HG03571 (cell line): ENCODE data around the gene ANAPC10.
"Not testable (repeated sequence)": the region's sequence is repeated elsewhere in the genome, so short reads cannot be mapped to it uniquely, and the experiment has no call there.

Experiments used
- ATAC-seq: cut with Tn5 transposase; IDR thresholded peaks from one replicate; pipeline ENCODE4 v1.9.1; 2021; ENCODE audit not compliant: unreplicated experiment

Gene ANAPC10, protein sequence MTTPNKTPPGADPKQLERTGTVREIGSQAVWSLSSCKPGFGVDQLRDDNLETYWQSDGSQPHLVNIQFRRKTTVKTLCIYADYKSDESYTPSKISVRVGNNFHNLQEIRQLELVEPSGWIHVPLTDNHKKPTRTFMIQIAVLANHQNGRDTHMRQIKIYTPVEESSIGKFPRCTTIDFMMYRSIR

DNA sequence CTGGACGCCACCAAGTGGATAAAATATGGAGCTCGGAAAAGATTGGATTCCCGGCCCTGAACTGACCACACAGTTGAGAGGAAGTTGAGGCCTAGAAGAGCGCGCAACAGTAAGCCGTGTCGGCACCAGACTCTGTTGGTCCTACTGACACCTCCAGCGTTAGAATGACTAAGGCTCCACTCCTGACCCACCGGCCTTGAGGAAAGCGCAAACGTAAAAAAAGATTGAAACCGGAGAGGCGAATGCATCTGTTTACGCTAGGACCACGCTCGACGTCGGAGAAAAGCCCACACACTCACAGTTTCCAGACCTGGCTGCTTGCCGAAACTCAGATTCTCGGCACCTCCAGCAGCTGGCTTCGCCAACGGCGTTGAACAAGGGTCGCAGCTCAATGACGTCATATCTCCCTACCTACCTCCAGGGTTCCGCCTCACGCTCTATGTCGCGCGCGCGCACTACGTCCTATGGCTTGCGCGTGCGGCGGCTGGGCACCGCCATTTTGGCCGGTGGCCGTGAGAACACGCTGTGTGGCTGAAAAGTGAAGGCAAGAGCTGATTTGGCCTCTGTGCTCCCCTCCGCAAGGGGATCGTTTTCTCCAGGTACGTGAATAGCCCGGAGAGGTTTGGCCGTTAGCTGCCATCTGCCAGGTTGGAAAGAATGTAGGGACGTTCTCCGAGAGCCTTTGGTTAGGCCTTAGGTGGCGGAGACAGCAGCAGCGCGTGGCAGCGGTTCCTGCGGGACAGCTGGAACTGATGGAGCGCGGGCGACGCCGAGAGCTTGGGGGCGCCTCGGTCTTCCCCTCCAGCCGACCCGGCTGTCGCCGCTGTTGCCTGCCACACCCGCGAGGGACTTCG lies at the start of gene ANAPC10, which contains the start of gene ABCE1:
TSS of gene ANAPC10 (minus strand) at position 376 of the 854 bp plus-strand sequence. CDS start 2,097 bp downstream, outside the sequence.
TSS of gene ABCE1 (plus strand) at position 491 of the 854 bp plus-strand sequence. CDS start 6,102 bp downstream, outside the sequence.
- ATAC-seq: peak; percentile 78

DNA sequence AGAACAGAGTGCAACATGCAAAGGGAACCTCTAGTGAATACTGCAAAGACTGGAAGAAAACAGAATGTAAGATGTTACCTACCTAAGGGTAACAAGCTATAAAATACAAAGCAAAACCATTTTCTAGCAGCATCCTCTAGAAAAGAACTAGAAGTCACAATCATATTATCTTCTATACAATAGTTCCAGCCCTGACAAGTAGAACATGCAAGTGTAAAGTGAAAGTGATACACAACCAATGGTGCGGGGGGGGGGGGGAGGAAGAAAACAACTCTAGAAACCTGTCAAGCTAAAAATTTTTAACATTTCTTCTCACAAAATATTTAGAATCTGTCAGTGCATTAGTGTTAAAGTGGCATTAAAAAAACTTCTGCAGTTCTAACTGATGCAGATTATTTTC lies 38.2 kb upstream of the ANAPC10 start:
- not testable (repeated sequence) for ATAC-seq

DNA sequence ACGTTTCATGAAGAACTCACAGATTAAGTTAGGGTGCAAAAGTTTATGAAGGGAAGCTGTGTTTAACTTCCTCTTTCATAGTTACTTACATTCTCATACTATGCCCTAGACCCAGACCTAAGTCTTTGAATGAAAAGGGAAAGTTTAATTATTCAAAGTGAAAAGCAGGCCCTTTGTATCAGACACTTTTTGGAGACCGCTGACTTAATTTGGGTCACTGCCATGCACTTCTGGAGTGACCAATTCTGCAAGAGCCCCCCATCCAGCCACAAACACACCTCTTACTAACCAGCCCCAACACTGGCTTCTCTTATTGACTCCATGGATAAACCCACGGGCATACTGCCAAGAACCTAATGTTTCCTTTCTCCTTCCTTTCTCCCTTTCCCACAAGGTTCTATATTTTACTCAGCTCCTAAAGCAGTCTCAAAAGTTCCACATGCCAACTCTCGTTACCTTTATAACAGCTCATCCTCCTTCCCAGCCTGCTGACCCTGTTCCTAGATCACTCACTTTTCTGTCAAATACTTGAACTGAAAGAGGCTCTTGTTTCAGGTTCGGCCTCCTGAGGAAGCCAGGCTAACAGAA lies 34.6 kb upstream of the ANAPC10 start:
- peak; percentile 75 for ATAC-seq

DNA sequence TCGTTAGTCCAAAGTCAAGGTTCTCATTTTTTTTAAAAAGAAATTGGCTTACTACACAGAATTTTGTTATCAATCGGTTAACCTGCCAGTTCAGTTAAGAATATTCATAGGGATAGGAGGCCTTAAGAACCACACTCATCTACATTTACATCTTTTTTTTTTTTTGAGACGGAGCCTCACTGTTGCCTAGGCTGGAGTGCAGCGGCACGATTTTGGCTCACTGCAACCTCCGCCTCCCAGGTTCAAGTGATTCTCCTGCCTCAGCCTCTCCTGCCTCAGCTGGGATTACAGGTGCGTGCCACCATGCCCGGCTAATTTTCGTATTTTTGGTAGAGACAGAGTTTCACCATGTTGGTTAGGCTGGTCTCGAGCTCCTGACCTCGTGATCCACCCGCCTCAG lies 33.9 kb upstream of the ANAPC10 start:
- no peak for ATAC-seq

DNA sequence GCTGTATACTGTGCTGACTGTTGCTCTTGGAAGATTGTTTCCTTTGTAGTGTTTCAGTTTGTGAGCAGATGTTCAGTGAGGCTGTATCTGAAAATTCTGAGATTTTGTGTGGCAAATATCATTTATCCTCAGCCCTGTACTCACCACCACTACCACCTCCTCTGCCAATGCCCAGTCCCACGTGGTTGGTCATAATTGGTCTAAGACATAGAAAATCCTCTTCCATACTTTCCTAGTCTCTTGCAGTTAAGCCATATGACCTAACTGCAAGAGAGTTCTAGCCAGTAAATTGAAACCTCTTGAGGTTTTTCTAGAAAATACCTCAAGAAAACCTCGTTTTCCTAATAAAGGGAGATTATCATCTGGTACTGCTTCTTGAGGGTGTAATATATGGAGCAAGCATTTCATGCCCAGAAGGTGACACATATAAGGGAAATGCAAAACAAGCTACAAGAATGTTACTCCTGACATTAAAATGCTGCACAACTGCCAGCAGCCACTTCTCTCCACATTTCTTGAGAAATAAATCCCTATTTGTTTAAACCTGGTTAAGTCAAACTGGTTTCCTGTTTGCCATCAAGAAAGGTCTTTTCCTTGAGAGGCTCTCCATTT lies 32.9 kb upstream of the ANAPC10 start:
- no peak for ATAC-seq

DNA sequence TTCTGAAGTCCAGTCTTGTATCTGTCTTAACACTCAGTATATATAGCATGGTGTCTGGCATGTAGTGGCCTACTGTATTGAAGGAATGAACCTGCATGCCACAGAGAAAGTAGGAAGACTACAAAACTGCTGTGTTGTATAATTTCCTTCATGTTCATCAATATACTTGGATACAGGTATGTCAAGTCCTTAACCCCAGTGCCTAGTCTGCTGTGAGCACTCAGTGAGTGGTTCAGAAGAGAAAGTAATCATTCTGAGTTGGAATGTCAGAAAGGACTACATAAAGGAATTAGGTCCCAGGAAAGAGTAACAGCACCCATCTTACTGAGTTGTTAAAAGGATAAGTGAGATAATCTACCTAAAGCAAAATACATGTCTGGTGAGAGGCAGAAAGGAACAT lies 32.1 kb upstream of the ANAPC10 start:
- ATAC-seq: no peak

DNA sequence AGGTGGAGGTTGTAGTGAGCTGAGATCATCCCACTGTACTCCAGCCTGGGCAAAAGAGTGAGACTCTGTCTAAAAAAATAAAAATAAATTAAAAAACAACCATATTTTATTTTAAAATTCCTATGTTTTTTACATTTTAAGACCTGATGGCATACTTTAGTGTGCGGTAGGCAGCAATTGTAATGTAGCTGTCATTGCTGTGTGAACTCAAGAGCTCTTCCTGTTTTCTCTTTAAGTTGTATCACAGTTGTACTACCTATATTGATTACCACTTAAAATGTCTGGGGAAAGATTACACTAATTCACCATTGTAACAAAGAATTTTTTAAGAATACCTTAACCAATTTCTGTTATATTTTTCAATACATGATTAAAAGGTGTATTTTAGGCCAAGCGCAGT lies 27.4 kb upstream of the ANAPC10 start:
- ATAC-seq: no peak

DNA sequence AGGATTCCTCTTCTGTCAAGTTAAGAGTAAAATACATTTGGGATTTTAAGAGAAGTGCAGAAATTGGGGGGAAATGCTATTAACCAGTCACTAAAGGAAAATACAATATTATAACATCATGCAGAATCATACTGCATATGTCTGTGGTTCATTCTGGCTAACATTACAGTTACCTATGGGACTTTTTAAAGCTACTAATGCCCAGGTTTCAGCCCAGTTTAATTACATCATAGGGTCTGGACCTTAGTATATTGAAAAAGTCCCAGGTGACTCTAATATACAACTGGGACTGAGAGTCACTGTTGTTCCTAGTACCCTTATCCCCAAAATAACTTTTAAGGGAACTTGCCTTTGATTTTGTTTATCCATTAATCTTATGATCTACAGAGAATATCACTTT lies 10.1 kb upstream of the ANAPC10 start:
- ATAC-seq: no peak

DNA sequence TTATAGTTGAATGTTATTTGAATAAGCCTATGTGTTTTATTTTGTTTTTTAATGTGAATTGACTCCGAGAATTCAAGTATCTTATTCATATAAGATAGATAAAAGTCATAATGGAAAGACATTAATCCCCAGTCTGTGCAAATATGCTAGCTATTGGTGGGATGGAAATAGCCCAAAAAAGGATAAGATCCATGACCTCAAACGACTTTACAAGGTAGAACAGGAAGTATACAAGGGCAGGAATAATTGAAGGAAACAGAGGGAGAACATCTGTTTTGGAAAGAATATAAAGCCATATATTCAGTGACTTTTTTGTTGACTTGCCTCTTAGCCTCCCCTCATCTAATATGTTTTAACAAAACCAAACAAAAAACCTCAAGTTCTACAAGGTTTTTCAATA lies 9.1 kb upstream of the ANAPC10 start:
- ATAC-seq: no peak

DNA sequence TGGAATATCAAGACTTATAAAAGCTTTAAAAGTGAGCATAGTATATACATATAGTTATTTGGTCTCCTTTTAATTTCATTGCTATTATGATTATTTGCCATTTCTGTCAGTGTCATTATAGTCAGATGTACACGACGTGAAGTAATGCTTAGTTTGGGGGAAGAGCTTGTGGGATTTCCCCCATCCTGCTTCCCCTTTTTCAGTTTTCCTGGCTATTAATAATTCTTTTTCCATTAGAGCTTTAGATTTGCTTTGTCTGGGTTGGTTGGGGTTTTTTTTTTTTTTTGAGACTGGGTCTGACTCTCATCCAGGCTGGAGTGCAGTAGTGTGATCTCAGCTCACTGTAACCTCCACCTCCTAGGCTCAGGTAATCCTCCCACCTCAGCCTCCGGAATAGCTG lies 5.5 kb upstream of the ANAPC10 start:
- ATAC-seq: no peak

DNA sequence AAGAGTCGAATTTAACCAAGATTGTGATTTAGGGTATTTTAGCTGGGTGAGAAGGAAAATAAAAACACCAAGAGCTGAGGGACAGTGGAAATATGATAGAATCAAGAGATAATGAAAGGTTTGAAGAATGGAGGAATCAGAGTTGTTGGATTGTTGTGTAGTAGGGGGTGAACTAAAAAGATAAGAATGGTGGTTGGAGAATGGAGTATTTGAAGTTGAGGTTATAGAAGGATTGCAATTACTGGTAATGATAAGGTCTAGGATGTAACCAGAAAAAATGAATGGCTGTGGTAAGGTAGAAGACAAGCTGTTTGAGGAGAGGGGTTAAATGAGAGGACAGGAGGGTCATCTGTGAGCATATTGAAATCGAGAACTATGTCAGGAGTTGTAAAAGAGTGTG lies 4.6 kb upstream of the ANAPC10 start:
- no peak for ATAC-seq

DNA sequence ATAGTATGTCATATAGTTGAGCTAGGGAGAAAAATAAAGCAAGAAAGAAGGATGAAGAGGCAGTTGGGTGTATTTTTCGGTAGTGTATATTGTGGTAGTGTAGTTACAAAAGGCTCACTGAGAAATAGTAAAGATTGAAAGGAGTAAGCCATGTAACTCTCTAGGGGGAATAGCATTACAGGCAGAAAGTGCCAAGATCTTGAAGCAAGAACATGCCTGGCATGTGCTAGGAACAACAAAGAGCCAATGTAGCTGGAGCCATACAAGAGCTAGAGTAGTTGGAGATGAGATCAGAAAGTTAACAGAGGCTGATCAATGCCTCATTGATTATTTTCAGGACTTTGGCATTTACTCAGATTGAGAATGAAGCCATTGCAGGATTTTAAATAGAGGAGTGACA lies 3.1 kb upstream of the ANAPC10 start:
- ATAC-seq: no peak

DNA sequence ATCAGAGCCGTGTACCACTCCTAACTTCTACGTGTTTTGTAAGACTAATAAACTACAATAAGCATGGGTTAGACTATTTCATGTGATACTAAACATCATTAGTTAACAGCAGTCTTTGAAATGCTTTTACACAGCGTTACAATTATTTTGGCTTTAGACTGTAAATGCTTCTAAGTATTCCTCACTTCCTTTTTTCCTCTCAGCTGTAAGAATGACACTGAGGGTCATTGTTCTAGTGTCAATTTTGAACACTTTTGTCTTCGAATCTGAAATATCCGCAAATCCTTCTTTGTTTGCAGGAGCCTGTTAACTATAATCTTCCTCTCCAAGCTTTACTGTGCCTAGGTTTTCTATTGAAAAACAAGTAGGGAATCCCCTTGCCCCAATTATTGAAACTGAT lies 1.7 kb upstream of the ANAPC10 start:
- no peak for ATAC-seq

DNA sequence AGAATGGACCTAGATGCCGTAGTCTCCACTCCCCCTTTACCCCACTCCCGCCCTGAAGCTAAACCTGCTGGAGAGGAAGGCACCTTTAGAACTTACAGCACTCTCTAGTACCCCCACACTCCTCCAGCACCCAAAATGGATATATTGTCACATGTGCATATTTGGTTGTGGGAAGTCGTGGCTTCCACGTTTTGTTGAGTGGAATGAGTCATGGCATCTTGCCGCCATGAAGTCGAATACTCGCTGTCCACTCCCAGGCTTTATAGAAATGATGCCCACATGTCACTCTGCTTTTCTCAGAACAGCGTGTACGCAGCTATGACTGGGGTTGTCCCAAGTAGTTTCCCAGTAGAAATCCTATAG lies 660 bp upstream of the ANAPC10 start:
- no peak for ATAC-seq

DNA sequence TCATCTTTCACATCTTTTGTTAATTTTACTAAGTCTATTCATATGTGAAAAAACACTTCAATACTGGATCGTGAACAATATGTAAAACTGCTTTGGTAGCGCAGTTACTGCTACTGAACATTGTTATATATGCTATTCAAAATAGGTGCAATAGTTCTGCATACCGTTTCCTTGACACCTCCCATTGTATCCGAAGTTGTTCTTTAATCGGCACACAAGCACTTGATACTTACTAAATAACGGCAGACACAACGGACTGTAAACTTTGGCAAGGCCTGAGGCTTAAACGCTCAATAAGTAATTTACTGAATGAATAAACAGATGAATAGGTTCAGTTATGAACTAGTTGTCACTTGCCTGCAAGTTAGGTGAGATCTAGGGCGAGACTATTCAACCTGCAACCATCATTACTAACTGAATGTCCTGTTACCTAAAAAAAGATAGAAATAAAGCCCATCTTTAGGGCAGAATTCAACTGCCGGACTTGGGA lies 620 bp downstream of the ANAPC10 start:
- peak; percentile 0 for ATAC-seq

DNA sequence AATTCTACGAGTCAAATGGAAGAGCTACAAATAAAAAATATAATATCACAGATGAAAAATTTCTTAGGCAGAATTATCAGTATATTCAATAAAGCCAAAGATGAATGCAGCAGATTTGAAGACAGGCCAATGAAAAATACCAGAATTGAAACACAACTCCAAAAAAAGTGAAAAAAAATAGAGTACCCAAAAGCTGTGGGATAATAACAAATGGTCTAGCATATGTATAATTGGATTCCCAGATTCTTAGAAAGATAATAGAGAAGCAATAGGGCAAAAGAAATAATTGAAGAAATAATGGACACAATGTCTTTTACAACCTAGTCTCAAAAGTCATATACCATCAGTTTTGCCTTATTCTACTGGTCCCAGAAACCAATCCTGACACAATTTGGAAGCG lies 4.4 kb downstream of the ANAPC10 start:
- ATAC-seq: no peak

DNA sequence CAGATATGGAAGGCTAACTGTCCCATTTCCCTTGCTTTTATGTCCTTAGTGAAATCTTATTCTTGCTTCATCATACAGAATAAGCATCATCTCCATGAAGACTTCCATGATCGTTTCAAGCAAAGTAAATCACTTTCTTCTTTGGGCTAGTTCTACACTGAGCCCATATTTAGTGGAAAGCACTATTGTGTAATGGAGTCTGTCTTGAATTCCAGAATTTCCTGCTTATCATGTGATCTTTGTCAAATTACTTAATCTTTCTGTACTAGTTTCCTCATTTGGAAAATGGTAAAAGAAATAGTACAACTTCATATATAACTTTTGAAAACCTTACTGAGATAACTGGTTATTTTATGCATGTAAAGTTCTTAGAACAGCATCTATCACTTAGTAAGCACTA lies 7.6 kb downstream of the ANAPC10 start:
- ATAC-seq: no peak

DNA sequence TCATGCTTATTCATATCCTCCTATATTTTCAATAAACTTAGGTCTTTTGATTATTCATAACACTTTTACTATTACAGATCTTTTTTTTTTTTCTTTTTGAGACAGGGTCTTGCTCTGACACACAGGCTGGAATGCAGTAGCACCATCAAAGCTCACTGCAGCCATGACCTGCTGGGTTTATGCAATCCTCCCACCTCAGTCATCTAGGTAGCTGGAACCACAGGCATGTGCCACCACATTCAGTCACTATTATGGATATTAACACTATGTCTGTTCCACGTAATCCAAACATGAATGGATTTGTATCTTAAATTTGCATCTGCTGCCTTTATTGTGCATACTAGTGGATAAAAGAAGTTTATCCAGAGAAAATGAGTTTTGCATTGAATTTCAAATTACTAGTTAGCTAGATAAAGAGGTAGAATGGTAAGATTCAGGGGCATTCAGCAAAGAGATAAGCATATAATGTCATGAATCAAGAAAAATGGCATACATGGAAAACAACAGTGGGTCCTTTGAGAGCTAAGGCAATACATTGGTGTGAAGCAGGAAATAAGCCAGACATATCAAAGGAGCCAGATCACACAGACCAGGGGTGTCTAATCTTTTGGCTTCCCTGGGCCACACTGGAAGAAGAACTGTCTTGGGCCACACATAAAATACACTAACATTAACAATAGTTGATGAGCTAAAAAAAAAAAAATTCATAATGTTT lies 13.9 kb downstream of the ANAPC10 start:
- ATAC-seq: no peak

DNA sequence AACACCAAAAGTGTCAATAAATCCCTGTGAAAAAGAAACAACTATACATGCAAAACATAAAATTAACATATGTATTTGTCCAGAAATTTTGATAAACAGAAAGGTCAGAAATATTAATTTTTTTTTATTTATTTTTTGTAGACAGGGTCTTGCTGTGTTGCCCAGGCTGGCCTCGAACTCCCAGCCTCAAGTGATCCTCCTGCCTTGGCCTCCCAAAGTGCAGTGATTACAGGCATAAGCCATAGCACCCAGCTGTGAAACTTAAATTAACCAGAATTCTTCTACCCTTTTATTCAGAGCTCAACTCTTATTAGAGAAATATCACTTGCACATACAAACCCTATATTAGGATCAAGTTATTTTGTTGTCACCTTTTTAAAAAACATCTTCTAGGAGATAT lies 16.2 kb downstream of the ANAPC10 start:
- no peak for ATAC-seq

DNA sequence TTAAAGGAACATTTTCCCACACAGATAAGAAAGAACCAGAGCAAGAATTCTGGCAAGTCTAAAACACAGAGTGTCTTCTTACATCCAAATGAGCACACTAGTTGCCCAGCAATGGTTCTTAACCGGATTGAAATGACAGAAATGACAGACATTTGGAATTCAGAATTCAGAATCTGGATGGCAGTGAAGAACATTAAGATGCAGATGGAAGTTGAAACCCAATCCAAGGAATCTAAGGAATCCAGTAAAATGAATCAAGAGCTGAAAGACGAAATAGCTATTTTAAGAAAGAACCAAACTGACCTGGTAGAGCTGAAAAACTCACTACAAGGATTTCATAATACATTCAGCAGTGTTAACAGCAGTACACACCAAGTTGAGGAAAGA lies 21.5 kb downstream of the ANAPC10 start:
- ATAC-seq: no peak
